ENCODE data around the gene CLASP2.
"Not testable (repeated sequence)": the region's sequence is repeated elsewhere in the genome, so short reads cannot be mapped to it uniquely, and the experiment has no call there.

CLASP2 gene

GRCh38 chr3:33717866-33718594, at the start of gene CLASP2:
Gene CLASP2, minus strand, starts transcription at chr3:33718254. Its CDS starts 252 bp downstream, at chr3:33718002.
- Histone ChIP-seq H3K9ac (ENCODE audit: low read length) (peak within 1 kb of the TSS; percentile 80), H3K27me3 (replicated peaks; ENCODE audit: insufficient read depth, low read length) (peaks cover 8% of the 10 kb centered on the region; the same call in 1 of the 2 replicates), H3K36me3 (replicated peaks; ENCODE audit: insufficient read depth, low read length) (no peaks in the 10 kb centered on the region), H3F3A (ENCODE audit: insufficient read depth, low read length) (peaks cover 3% of the 10 kb centered on the region; the same call in 1 of the 2 replicates), H2AFZ (ENCODE audit: low read length) (peak within 1 kb of the TSS; percentile 90), H3K4me1 (ENCODE audit: low read length) (peaks cover 7% of the 10 kb centered on the region), H3K9me2 (replicated peaks; ENCODE audit: insufficient read depth, low read length) (no peaks in the 10 kb centered on the region), H3K79me2 (ENCODE audit: low read length) (peaks cover 41% of the 10 kb centered on the region), H4K20me1 (ENCODE audit: insufficient read depth, low read length) (no peaks in the 10 kb centered on the region), H3K4me2 (ENCODE audit: low read depth, low read length) (peak within 1 kb of the TSS; percentile 91), H3K27ac (ENCODE audit: low read length) (peak within 1 kb of the TSS; percentile 80), H3K9me3 (replicated peaks; ENCODE audit: insufficient read depth, low read length) (no peaks in the 10 kb centered on the region), H3K4me3 (ENCODE audit: low read length) (peak within 1 kb of the TSS; percentile 91)
- TF ChIP-seq EZH2 (optimal IDR thresholded peaks at IDR 0.05; ENCODE audit: low read depth, low read length) (no peak), EZH2phosphoT487 (IDR thresholded peaks at IDR 0.05; ENCODE audit: low read length) (no peak)
- TF ChIP-seq, protein P1, sequence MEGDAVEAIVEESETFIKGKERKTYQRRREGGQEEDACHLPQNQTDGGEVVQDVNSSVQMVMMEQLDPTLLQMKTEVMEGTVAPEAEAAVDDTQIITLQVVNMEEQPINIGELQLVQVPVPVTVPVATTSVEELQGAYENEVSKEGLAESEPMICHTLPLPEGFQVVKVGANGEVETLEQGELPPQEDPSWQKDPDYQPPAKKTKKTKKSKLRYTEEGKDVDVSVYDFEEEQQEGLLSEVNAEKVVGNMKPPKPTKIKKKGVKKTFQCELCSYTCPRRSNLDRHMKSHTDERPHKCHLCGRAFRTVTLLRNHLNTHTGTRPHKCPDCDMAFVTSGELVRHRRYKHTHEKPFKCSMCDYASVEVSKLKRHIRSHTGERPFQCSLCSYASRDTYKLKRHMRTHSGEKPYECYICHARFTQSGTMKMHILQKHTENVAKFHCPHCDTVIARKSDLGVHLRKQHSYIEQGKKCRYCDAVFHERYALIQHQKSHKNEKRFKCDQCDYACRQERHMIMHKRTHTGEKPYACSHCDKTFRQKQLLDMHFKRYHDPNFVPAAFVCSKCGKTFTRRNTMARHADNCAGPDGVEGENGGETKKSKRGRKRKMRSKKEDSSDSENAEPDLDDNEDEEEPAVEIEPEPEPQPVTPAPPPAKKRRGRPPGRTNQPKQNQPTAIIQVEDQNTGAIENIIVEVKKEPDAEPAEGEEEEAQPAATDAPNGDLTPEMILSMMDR (IDR thresholded peaks at IDR 0.05; ENCODE audit: low read length), result no peak
- DNase-seq, result peak; percentile 87

DNA sequence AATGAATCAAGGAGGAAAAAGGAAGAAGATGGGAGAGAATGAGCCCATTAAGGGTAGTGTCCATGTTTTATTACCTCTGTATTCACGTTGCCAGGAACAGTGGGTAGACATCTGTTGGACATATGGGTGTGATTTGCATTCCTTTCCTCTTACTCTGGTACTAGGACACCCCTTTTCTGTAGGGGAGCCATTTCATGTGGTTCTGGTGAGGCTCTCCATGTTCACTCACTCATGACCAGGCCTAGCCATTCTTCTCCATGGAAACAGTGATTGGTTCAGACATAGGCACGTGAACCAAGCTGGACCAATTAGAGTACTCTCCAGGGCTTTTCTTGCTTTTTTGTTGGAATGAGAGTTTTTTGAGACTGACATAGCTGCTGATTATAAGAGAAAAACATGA, 40.8 kb upstream of the CLASP2 start:
- Histone ChIP-seq H3K4me2 (ENCODE audit: low read depth, low read length) (no peak overlapping the region), H4K20me1 (ENCODE audit: insufficient read depth, low read length) (no peaks in the 10 kb centered on the region), H3F3A (ENCODE audit: insufficient read depth, low read length) (no peaks in the 10 kb centered on the region), H3K9me2 (replicated peaks; ENCODE audit: insufficient read depth, low read length) (no peaks in the 10 kb centered on the region), H3K9me3 (replicated peaks; ENCODE audit: insufficient read depth, low read length) (no peaks in the 10 kb centered on the region), H3K9ac (ENCODE audit: low read length) (no peak overlapping the region), H3K27ac (ENCODE audit: low read length) (no peak overlapping the region), H2AFZ (ENCODE audit: low read length) (no peak overlapping the region), H3K79me2 (ENCODE audit: low read length) (no peaks in the 10 kb centered on the region), H3K27me3 (replicated peaks; ENCODE audit: insufficient read depth, low read length) (no peaks in the 10 kb centered on the region), H3K4me1 (ENCODE audit: low read length) (no peaks in the 10 kb centered on the region), H3K36me3 (replicated peaks; ENCODE audit: insufficient read depth, low read length) (no peaks in the 10 kb centered on the region), H3K4me3 (ENCODE audit: low read length) (no peak overlapping the region)
- no peak for DNase-seq
- TF ChIP-seq, protein P1 (IDR thresholded peaks at IDR 0.05; ENCODE audit: low read length), result no peak
- TF ChIP-seq EZH2 (optimal IDR thresholded peaks at IDR 0.05; ENCODE audit: low read depth, low read length), result no peak
- no peak for TF ChIP-seq EZH2phosphoT487 (IDR thresholded peaks at IDR 0.05; ENCODE audit: low read length)

DNA sequence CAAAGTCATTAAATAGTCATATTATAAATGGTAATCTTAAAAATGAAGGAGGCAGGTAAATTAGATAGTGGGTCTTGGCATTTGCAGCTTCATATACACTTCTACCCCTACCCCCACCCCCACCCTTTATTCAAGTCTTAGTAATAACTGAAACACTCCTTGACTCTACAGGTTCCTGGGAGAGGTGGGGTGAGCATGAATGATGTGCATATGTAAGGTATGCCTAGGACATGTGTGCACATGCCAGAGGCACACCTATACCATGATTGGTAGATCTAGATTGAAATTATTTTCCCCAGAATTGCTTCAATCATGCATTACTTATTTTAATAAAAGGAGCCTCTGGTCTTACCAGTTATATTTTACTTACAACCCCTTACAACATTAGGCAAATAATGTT, 40.2 kb upstream of the CLASP2 start:
- no peaks in the 10 kb centered on the region for H3K27me3 ChIP-seq (replicated peaks; ENCODE audit: insufficient read depth, low read length)
- no peaks in the 10 kb centered on the region for H3K4me1 ChIP-seq (ENCODE audit: low read length)
- no peaks in the 10 kb centered on the region for H3K9me3 ChIP-seq (replicated peaks; ENCODE audit: insufficient read depth, low read length)
- TF ChIP-seq EZH2phosphoT487 (IDR thresholded peaks at IDR 0.05; ENCODE audit: low read length) (no peak), EZH2 (optimal IDR thresholded peaks at IDR 0.05; ENCODE audit: low read depth, low read length) (no peak)
- TF ChIP-seq, protein P1 (IDR thresholded peaks at IDR 0.05; ENCODE audit: low read length), result no peak
- H3K79me2 ChIP-seq (ENCODE audit: low read length), result no peaks in the 10 kb centered on the region
- H3K9me2 ChIP-seq (replicated peaks; ENCODE audit: insufficient read depth, low read length), result no peaks in the 10 kb centered on the region
- no peaks in the 10 kb centered on the region for H3F3A ChIP-seq (ENCODE audit: insufficient read depth, low read length)
- no peaks in the 10 kb centered on the region for H3K36me3 ChIP-seq (replicated peaks; ENCODE audit: insufficient read depth, low read length)
- no peak overlapping the region for H3K9ac ChIP-seq (ENCODE audit: low read length)
- H3K4me3 ChIP-seq (ENCODE audit: low read length), result no peak overlapping the region
- no peak overlapping the region for H3K27ac ChIP-seq (ENCODE audit: low read length)
- H4K20me1 ChIP-seq (ENCODE audit: insufficient read depth, low read length), result no peaks in the 10 kb centered on the region
- no peak overlapping the region for H3K4me2 ChIP-seq (ENCODE audit: low read depth, low read length)
- no peak overlapping the region for H2AFZ ChIP-seq (ENCODE audit: low read length)
- DNase-seq, result no peak

DNA sequence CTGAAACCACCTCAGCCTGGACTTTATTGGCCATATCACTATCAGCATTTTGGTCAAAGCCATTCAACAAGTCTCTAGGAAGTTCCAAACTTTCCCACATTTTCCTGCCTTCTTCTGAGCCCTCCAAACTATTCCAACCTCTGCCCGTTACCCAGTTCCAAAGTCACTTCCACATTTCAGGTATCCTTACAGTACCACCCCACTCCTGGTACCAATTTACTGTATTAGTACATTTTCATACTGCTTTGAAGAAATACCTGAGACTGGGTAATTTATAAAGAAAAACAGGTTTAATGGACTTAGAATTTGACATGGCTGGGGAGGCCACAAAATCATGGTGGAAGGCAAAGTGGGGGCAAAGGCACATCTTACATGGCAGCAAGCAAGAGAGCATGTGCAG, 36.3 kb upstream of the CLASP2 start:
- not testable (repeated sequence) for H3K36me3 ChIP-seq (replicated peaks; ENCODE audit: insufficient read depth, low read length); H4K20me1 ChIP-seq (ENCODE audit: insufficient read depth, low read length); H3K9me3 ChIP-seq (replicated peaks; ENCODE audit: insufficient read depth, low read length); H2AFZ ChIP-seq (ENCODE audit: low read length); H3K27ac ChIP-seq (ENCODE audit: low read length); H3K4me1 ChIP-seq (ENCODE audit: low read length); H3K9ac ChIP-seq (ENCODE audit: low read length); H3K79me2 ChIP-seq (ENCODE audit: low read length); H3K9me2 ChIP-seq (replicated peaks; ENCODE audit: insufficient read depth, low read length); H3F3A ChIP-seq (ENCODE audit: insufficient read depth, low read length); H3K27me3 ChIP-seq (replicated peaks; ENCODE audit: insufficient read depth, low read length); H3K4me3 ChIP-seq (ENCODE audit: low read length); H3K4me2 ChIP-seq (ENCODE audit: low read depth, low read length); DNase-seq

Data from MM.1S (cell line).